ENCODE results near the gene STAC.

The STAC gene

GRCh38 chr3:36418296-36418695 is 38.0 kb downstream of the STAC start:
- TF ChIP-seq CTCF (IDR thresholded peaks at IDR 0.05; ENCODE audit: low read length) (no peak), EZH2 (optimal IDR thresholded peaks at IDR 0.05; ENCODE audit: low read depth, low read length) (no peak), EZH2phosphoT487 (IDR thresholded peaks at IDR 0.05; ENCODE audit: low read length) (no peak)
- H3K4me1 ChIP-seq (ENCODE audit: low read length), result no peaks in the 10 kb centered on the region

GRCh38 chr3:36428445-36428844 is 48.1 kb downstream of the STAC start:
- Histone ChIP-seq H3K27me3 (replicated peaks; ENCODE audit: insufficient read depth, low read length) (no peaks in the 10 kb centered on the region), H3F3A (ENCODE audit: insufficient read depth, low read length) (no peaks in the 10 kb centered on the region), H3K4me3 (ENCODE audit: low read length) (no peak overlapping the region), H4K20me1 (ENCODE audit: insufficient read depth, low read length) (no peaks in the 10 kb centered on the region), H3K9me2 (replicated peaks; ENCODE audit: insufficient read depth, low read length) (no peaks in the 10 kb centered on the region), H3K9me3 (replicated peaks; ENCODE audit: insufficient read depth, low read length) (no peaks in the 10 kb centered on the region), H2AFZ (ENCODE audit: low read length) (no peak overlapping the region), H3K79me2 (ENCODE audit: low read length) (no peaks in the 10 kb centered on the region), H3K27ac (ENCODE audit: low read length) (no peak overlapping the region), H3K4me2 (ENCODE audit: low read depth, low read length) (no peak overlapping the region), H3K9ac (ENCODE audit: low read length) (no peak overlapping the region), H3K36me3 (replicated peaks; ENCODE audit: insufficient read depth, low read length) (no peaks in the 10 kb centered on the region), H3K4me1 (ENCODE audit: low read length) (no peaks in the 10 kb centered on the region)
- TF ChIP-seq EZH2 (optimal IDR thresholded peaks at IDR 0.05; ENCODE audit: low read depth, low read length) (no peak), CTCF (IDR thresholded peaks at IDR 0.05; ENCODE audit: low read length) (no peak), EZH2phosphoT487 (IDR thresholded peaks at IDR 0.05; ENCODE audit: low read length) (no peak)
- no peak for DNase-seq

More at GRCh38 chr3:36418296-36418695, 38.0 kb downstream of the STAC start:
- no peaks in the 10 kb centered on the region for H3K9me3 ChIP-seq (replicated peaks; ENCODE audit: insufficient read depth, low read length)
- DNase-seq, result no peak
- H3K9ac ChIP-seq (ENCODE audit: low read length), result no peak overlapping the region
- no peaks in the 10 kb centered on the region for H3K27me3 ChIP-seq (replicated peaks; ENCODE audit: insufficient read depth, low read length)
- H3K79me2 ChIP-seq (ENCODE audit: low read length), result no peaks in the 10 kb centered on the region
- no peak overlapping the region for H2AFZ ChIP-seq (ENCODE audit: low read length)
- no peaks in the 10 kb centered on the region for H3K36me3 ChIP-seq (replicated peaks; ENCODE audit: insufficient read depth, low read length)
- H3F3A ChIP-seq (ENCODE audit: insufficient read depth, low read length), result no peaks in the 10 kb centered on the region
- H3K27ac ChIP-seq (ENCODE audit: low read length), result no peak overlapping the region
- H3K9me2 ChIP-seq (replicated peaks; ENCODE audit: insufficient read depth, low read length), result no peaks in the 10 kb centered on the region
- no peaks in the 10 kb centered on the region for H4K20me1 ChIP-seq (ENCODE audit: insufficient read depth, low read length)
- H3K4me3 ChIP-seq (ENCODE audit: low read length), result no peak overlapping the region
- no peak overlapping the region for H3K4me2 ChIP-seq (ENCODE audit: low read depth, low read length)

- no peak for DNase-seq
- no peak for TF ChIP-seq EZH2phosphoT487 (IDR thresholded peaks at IDR 0.05; ENCODE audit: low read length)
- no peak for TF ChIP-seq CTCF (IDR thresholded peaks at IDR 0.05; ENCODE audit: low read length)
- no peak for TF ChIP-seq EZH2 (optimal IDR thresholded peaks at IDR 0.05; ENCODE audit: low read depth, low read length)
- H3K9me2 ChIP-seq (replicated peaks; ENCODE audit: insufficient read depth, low read length), result no peaks in the 10 kb centered on the region
- H3K4me2 ChIP-seq (ENCODE audit: low read depth, low read length), result no peak overlapping the region
- H3K9me3 ChIP-seq (replicated peaks; ENCODE audit: insufficient read depth, low read length), result no peaks in the 10 kb centered on the region
- H3K9ac ChIP-seq (ENCODE audit: low read length), result no peak overlapping the region
- no peaks in the 10 kb centered on the region for H3K36me3 ChIP-seq (replicated peaks; ENCODE audit: insufficient read depth, low read length)
- no peaks in the 10 kb centered on the region for H3F3A ChIP-seq (ENCODE audit: insufficient read depth, low read length)
- no peak overlapping the region for H2AFZ ChIP-seq (ENCODE audit: low read length)
- no peaks in the 10 kb centered on the region for H3K27me3 ChIP-seq (replicated peaks; ENCODE audit: insufficient read depth, low read length)
- H3K4me1 ChIP-seq (ENCODE audit: low read length), result no peaks in the 10 kb centered on the region
- H3K4me3 ChIP-seq (ENCODE audit: low read length), result no peak overlapping the region
- H3K79me2 ChIP-seq (ENCODE audit: low read length), result no peaks in the 10 kb centered on the region
- no peak overlapping the region for H3K27ac ChIP-seq (ENCODE audit: low read length)
- H4K20me1 ChIP-seq (ENCODE audit: insufficient read depth, low read length), result no peaks in the 10 kb centered on the region
These were observed 49.7 kb downstream of the STAC start for GRCh38 chr3:36429986-36430485.
